AG08395 (cell line): ENCODE measurements around the gene MS4A3.
"Not testable (repeated sequence)": the region's sequence is repeated elsewhere in the genome, so short reads cannot be mapped to it uniquely, and the experiment has no call there.

Experiments used
- DNase-seq: peaks from one replicate; pipeline ENCODE4 v3.0.0; 2012; ENCODE audit warnings: mixed read lengths, low spot score

MS4A3 gene

DNA sequence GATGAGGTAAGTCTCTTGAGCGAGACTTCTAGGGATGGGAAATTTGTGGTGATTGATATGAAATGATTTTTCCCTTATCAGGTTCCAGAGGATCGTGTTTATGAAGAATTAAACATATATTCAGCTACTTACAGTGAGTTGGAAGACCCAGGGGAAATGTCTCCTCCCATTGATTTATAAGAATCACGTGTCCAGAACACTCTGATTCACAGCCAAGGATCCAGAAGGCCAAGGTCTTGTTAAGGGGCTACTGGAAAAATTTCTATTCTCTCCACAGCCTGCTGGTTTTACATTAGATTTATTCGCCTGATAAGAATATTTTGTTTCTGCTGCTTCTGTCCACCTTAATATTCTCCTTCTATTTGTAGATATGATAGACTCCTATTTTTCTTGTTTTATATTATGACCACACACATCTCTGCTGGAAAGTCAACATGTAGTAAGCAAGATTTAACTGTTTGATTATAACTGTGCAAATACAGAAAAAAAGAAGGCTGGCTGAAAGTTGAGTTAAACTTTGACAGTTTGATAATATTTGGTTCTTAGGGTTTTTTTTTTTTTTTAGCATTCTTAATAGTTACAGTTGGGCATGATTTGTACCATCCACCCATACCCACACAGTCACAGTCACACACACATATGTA is 39.1 kb downstream of the MS4A3 start:
- DNase-seq = no peak

DNA sequence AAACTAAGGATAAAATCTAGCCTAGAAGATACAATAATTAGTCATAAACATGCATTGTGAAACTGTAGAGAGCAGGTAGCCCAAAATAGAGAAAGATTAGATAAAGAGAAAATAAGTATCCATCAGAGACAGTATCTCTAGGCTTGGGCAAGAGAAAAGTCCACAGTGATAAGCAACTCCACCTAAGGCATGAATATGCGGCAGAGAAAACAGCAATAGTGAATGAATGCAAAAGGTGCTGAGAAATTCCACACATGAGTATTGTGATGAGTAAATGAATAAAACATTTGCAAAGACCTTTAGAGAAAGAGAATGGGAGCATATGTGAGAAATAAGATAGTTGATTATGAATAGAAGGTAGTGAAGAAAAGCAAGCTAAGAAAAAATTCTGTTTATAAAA is 40.7 kb downstream of the MS4A3 start:
- DNase-seq = no peak

DNA sequence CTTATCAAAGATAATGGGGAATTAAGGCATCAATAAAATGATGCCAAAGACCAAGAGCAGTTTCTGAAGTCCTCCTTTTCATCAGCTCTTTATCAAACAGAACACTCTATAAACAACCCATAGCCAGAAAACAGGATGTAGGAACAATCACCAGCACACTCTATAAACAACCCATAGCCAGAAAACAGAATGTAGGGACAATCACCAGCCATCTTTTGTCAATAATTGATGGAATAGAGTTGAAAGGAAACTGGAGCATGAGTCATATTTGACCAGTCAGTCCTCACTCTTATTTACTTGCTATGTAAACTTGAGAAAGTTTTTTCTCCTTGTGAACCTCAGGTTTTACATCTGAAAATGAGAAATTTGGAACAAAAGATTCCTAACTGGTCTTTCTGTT is 42.0 kb downstream of the MS4A3 start:
- no peak for DNase-seq

DNA sequence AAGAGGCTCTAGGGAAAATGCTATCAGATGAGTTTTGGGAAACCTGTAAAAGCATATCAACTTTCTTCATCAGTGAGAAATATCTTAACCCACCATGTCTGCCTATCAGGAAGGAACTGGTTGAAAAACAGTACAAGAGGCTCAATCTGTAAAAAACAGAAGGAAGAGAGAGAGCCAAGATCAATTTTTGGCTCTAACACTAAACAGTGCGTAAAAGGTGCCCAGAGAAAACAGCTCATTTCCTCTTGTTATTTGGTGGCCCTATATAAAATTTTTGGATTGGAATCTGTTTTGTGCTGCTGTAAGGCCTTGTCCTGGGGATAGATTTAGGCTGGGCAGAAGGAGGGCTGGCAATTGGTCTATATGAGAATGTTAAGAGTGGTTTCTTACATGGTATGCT is 44.1 kb downstream of the MS4A3 start:
- no peak for DNase-seq

DNA sequence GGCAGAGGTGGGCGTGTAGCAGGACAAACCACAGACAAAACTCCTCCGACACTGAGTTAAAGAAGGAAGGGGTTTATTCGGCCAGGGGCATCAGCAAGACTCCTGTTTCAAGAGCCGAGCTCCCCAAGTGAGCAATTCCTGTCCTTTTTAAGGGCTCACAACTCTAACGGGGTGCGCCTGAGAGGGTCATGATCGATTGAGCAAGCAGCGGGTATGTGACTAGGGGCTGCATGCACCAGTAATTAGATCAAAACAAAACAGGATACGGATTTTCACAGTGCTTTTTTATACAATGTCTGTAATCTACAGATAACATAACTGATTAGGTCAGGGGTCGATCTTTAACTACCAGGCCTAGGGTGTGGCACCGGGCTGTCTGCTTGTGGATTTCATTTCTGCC is 44.9 kb downstream of the MS4A3 start:
- not testable (repeated sequence) for DNase-seq

DNA sequence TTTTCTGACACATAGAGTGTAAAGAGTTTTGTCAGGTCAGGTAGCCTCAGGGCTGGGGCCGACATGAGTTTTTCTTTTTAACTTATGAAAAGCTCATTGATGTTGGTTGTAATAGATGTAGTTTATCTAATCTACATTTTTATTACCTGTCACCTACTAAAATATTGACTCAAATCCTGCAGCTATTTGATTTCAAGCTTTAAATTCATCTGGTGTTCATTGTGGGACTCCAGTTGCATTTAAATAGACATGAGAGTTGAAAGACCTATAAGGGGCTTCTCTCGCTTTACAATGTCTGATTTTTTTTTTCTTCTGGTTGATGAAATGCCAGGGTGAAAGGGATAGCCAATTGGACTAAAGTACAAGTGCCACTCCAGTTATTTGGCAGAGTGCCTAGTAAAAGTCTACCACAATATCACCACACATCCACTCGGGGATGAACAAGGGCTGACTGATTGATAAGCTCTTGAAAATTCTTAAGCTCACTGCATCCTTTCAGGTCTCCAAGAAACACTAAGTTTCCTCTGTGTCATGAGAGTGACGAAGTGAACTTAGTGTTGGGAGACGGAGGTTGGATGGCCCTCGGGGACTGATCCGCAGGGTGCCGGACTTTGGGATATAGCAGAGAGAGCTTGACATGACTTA is 48.1 kb downstream of the MS4A3 start:
- DNase-seq = not testable (repeated sequence)

DNA sequence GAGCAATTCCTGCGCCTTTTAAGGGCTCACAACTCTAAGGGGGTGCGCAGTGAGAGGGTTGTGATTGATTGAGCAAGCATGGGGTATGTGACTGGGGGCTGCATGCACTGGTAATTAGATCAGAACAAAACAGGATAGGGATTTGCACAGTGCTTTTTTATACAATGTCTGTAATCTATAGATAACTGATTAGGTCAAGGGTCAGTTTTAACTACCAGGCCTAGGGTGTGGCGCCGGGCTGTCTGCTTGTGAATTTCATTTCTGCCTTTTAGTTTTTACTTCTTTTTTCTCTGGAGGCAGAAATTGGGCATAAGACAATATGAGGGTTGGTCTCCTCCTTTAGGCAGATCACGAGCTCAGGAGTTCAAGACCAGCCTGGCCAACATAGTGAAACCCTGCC is 52.2 kb downstream of the MS4A3 start:
- not testable (repeated sequence) for DNase-seq

DNA sequence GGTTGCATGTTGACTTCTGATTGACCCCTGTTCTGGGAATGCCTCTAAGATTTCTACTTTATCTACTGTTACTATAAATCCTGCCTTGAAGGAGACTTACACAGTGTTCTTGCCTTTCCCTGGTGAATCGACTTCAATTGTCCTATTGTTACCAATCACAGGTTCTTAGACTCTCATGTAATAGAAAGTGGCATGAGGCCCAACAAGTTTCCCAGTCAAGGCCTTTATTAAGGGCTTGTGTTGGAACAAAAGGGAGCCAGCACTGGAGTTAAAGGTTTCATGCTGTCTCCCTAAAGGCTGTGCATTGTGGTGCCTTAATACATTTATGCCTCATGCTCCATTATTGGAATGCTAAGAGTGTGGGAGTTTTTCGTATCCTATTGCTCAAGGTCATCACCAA is 55.3 kb downstream of the MS4A3 start:
- DNase-seq = no peak

DNA sequence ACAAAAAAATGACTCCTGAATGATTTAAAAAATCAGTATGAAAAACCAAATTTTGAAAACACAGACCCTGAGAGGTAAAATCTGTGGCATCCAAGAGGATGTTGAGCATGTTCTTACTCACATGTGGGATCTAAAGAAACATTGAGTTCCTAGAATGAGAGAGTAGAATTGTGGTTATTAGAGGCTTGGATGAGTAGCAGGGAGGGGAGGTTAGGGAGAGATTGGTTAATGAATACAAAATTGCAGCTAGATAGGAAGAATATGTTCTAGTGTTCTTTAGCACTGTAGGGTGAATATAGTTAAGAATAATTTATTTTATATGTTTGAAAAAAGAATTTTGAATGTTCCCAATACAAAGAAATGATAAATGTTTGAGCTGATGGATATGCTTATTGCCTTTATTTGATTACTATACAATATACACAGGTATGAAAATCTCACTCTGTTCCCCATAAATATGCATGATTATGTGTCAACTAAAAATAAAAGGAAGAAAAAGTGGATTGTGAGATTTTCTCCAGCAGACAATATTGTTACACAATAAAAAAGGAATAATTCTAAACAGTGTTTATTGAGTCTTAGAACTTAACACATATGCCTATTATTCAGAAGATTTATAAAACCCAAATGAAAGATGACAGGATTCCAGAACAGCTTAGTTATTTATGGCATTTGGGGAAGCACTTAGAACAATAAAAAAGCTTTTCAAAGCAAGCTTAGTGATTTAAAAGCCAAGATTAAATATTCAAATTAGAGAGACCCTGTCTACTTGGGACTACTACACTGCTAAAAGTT is 60.7 kb downstream of the MS4A3 start:
- no peak for DNase-seq

DNA sequence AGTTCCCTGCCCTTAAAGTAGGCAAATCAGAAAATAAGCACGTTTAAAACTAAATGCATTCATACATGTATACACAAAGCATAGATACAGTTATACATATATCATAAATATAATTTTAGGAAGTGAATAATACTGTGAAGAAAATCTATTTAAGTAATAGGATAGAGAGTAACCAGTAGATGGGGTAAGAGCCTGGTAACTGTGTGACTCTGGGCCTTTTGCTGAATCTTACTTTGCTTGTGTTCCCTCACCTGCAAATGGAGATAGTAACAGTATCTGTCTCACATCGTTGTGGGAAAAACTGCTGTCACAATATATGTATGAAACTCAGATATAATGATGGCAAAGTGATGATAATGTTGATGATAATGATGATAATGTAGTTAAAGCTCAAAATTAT is 61.9 kb downstream of the MS4A3 start:
- no peak for DNase-seq

DNA sequence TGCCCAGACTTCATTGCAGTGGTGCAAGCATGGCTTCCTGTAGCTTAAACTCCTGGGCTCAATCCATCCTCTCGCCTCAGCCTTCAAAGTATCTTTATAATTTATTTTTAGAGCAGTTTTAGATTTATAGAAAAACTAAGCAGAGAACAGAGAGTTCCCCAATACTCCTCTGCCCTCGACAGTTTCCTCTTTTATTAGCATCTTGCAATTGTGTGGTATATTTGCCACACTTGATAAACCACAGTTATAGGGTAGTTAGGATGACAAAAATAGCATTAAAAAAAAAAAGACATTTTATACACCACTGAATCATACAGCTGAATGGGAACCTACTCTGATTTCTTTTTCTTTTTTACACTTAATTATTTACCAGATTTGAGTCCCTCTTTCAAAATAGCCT is 63.2 kb downstream of the MS4A3 start:
- DNase-seq = no peak
